ACC112 (cell line): ENCODE measurements around the gene PCDH17.

Experiments
- H2AFZ ChIP-seq: fragments of 200-600 bp; sonication (generic); one replicate; pipeline ENCODE4 v1.6.0; 2017; ENCODE audit warnings: antibody characterized with exemption, low read length; ENCODE audit not compliant: unreplicated experiment
- H3K27ac ChIP-seq: fragments of 200-600 bp; sonication (generic); 2 replicates; pipeline ENCODE4 v1.5.1; 2014; ENCODE audit warnings: low read depth, mild to moderate bottlenecking, antibody characterized with exemption, low read length, moderate library complexity
- H3K27me3 ChIP-seq: fragments of 200-600 bp; sonication (generic); 2 replicates; pipeline ENCODE4 v1.6.1; 2014; ENCODE audit warnings: mild to moderate bottlenecking, antibody characterized with exemption, low read length, moderate library complexity, mixed read lengths; ENCODE audit not compliant: insufficient read depth
- H3K36me3 ChIP-seq: fragments of 200-600 bp; sonication (generic); 2 replicates; pipeline ENCODE4 v1.6.1; 2016; ENCODE audit warnings: mild to moderate bottlenecking, antibody characterized with exemption, low read length, moderate library complexity, mixed read lengths; ENCODE audit not compliant: insufficient read depth
- H3K4me1 ChIP-seq: fragments of 200-600 bp; sonication (generic); one replicate; pipeline ENCODE4 v1.6.1; 2016; ENCODE audit warnings: low read length, mixed read lengths; ENCODE audit not compliant: insufficient read depth, unreplicated experiment, control insufficient read depth
- H3K4me3 ChIP-seq: fragments of 200-600 bp; sonication (generic); 2 replicates; pipeline ENCODE4 v1.5.1; 2014; ENCODE audit warnings: mild to moderate bottlenecking, low read depth, low read length
- H3K79me2 ChIP-seq: fragments of 200-600 bp; sonication (generic); one replicate; pipeline ENCODE4 v1.6.0; 2016; ENCODE audit warnings: low read length; ENCODE audit not compliant: control insufficient read depth, unreplicated experiment, insufficient read depth

Gene PCDH17

DNA sequence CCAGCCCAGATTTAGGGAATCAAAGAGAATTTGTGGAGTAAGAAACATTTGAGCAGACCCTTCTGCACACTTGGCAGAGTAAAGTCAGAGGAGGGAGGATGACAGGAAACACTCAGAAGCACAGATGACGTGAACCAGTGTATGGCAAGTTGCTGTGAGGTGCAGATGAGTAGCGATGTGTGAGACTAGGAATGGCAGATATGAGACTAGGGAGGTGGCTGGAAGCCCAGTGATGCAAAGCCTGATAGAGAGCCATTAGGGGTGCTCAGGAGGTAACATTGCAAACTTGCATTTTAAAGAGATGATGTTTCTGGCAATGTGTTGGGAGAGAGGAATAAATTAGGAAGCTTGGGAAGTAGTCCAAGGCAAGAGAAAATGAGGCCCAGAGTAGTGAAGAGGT is 44.0 kb downstream of the PCDH17 start:
- Histone ChIP-seq H3K36me3 (no peaks in the 10 kb centered on the region), H2AFZ (no peak overlapping the region), H3K79me2 (no peaks in the 10 kb centered on the region), H3K4me3 (no peak overlapping the region), H3K27me3 (no peaks in the 10 kb centered on the region), H3K4me1 (no peaks in the 10 kb centered on the region), H3K27ac (no peak overlapping the region)

DNA sequence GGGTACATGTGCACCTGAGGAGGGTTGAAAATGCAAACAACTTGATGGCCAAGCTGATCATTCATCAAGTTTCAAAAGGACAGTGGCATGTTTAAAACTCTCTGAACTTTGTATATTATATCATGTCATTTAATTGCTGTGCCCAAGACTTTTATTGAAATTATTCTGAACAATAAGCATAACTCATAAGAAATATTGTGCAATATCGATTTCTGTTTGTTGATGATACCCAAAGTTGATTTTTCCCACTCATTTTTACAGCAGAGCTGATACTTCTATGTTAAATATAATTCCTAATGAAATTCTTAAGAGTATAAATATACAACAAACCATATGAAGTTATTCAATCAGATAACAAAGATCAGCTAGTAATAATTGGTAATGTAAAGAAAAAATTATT is 49.1 kb downstream of the PCDH17 start:
- H3K27ac ChIP-seq, result no peak overlapping the region
- no peak overlapping the region for H3K4me3 ChIP-seq
- no peaks in the 10 kb centered on the region for H3K4me1 ChIP-seq
- no peaks in the 10 kb centered on the region for H3K79me2 ChIP-seq
- H3K36me3 ChIP-seq, result no peaks in the 10 kb centered on the region
- H2AFZ ChIP-seq, result no peak overlapping the region
- no peaks in the 10 kb centered on the region for H3K27me3 ChIP-seq

DNA sequence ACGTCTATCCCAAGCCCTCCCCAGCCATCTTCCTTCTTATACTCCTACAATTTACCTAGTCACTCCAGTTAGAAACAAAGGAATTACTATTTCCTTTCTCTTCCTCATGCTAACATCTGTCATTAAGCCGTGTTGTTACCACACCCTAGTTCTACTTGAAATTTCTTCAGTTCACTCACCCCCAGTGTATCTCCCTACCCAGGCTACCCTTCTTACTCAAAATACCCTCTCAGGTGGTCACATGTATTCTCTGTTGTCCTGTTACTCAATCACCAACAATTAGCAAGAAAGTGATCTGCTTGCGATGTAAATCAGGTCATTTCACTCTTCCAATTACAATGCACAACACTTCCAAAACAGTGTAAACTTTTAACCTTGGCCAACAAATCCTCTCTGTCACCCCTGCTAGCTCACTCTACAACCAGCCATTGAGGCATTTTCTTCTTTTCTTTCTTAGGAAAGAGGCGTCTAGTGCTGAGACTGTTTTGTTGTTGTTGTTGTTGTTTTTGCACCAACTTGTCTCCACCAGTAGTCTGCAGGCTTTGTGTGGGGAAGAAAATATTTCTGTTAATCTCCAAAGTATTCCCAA is 50.7 kb downstream of the PCDH17 start:
- H3K27me3 ChIP-seq, result no peaks in the 10 kb centered on the region
- no peak overlapping the region for H3K4me3 ChIP-seq
- no peak overlapping the region for H3K27ac ChIP-seq
- H3K79me2 ChIP-seq, result no peaks in the 10 kb centered on the region
- H2AFZ ChIP-seq, result no peak overlapping the region
- H3K36me3 ChIP-seq, result no peaks in the 10 kb centered on the region
- no peaks in the 10 kb centered on the region for H3K4me1 ChIP-seq

DNA sequence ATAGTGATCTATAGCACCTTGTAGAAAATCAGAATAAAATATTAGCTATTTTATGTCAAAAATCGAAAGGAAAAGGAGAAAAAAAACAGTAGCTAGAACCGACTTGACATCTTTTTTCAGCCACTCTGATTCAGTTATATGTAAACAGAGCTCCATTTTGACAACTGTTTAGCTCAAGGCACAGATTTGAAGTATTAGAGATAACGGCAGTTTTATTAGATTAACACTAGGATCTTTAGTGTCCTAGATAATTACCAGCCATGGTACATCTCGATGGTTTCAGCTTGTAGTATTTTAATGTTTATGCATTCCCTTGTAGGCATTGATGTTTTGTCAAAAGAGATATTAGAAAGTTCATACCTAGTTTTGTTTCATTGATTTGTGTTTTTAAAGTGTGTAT is 67.3 kb downstream of the PCDH17 start:
- Histone ChIP-seq H3K27me3 (no peaks in the 10 kb centered on the region), H3K27ac (no peak overlapping the region), H3K79me2 (no peaks in the 10 kb centered on the region), H3K4me1 (no peaks in the 10 kb centered on the region), H3K36me3 (no peaks in the 10 kb centered on the region), H3K4me3 (no peak overlapping the region), H2AFZ (no peak overlapping the region)

DNA sequence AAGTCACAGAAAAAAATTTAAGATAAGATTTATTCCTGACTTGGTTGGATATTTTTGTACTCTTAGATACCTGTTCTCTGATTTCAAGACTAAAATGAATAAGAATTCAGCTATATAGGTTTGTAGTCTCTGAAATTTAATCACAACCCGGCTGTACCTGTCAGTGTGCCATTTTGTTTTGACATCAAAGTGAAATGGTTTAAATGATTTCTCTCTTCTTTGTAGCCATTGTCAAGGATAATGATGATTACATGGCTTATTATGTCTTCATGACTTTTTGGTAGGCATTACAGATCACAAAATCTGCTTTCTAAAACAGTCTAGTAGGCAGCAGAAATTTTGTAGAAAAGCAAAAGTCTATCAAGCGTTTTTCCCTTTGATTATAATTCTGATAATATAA is 72.5 kb downstream of the PCDH17 start:
- H3K79me2 ChIP-seq, result no peaks in the 10 kb centered on the region
- no peaks in the 10 kb centered on the region for H3K36me3 ChIP-seq
- H2AFZ ChIP-seq, result no peak overlapping the region
- no peak overlapping the region for H3K27ac ChIP-seq
- H3K4me1 ChIP-seq, result no peaks in the 10 kb centered on the region
- no peaks in the 10 kb centered on the region for H3K27me3 ChIP-seq
- no peak overlapping the region for H3K4me3 ChIP-seq

DNA sequence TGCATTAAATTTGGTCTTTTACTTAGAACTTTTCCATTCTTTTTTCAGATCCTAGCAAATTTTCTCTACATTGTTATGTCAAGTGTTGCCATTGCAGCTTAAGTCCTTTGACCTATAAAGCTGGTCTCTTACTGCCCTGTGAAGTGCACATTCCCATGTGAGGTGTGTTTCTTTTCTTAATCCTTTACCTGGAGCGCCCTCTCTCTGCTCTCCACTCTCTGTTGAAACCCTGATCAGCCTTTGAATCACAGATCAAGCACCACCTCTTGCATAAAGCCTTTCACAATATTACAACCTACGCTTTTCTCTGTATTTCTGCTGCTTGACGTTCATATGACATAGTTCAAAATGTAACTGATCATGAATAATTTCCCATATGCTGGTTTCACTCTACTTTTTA is 84.8 kb downstream of the PCDH17 start:
- H3K79me2 ChIP-seq, result no peaks in the 10 kb centered on the region
- H3K4me3 ChIP-seq, result no peak overlapping the region
- no peak overlapping the region for H3K27ac ChIP-seq
- no peaks in the 10 kb centered on the region for H3K27me3 ChIP-seq
- H2AFZ ChIP-seq, result no peak overlapping the region
- no peaks in the 10 kb centered on the region for H3K4me1 ChIP-seq
- H3K36me3 ChIP-seq, result no peaks in the 10 kb centered on the region

DNA sequence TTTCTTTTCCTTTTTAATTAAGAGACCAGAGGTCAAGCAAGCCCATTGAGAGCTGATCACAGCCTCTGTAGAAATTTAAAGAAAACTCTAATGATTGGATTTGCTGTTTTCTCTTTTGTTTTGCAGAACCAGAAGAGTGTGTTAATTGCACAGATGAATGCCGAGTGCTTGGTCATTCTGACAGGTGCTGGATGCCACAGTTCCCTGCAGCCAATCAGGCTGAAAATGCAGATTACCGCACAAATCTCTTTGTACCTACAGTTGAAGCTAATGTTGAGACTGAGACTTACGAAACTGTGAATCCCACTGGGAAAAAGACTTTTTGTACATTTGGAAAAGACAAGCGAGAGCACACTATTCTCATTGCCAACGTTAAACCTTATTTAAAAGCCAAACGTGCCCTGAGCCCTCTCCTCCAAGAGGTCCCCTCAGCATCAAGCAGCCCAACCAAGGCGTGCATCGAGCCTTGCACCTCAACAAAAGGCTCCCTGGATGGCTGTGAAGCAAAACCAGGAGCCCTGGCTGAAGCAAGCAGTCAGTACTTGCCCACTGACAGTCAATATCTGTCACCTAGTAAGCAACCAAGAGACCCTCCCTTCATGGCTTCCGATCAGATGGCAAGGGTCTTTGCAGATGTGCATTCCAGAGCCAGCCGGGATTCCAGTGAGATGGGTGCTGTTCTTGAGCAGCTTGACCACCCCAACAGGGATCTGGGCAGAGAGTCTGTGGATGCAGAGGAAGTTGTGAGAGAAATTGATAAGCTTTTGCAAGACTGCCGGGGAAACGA is 93.1 kb downstream of the PCDH17 start:
- H3K79me2 ChIP-seq, result no peaks in the 10 kb centered on the region
- no peak overlapping the region for H3K4me3 ChIP-seq
- no peak overlapping the region for H2AFZ ChIP-seq
- H3K27ac ChIP-seq, result no peak overlapping the region
- no peaks in the 10 kb centered on the region for H3K4me1 ChIP-seq
- H3K27me3 ChIP-seq, result no peaks in the 10 kb centered on the region
- no peaks in the 10 kb centered on the region for H3K36me3 ChIP-seq

DNA sequence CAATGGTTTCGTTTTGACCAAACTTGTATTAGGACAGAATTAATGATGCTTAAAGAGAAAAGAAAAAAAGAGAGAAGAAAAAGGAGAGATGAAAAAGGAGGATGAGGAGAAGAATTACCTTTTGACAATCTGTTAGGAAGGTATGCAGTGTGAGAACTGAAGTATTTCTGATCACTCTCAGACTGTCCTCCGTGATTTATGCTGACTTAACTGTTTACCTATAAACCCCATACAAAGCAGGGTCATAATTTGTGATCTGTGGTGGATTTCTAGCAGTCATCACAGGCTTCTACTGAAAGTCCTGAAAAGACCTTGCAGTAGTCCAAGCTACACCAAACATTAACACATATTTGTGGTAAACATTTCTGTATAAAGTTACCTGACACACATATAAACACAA is 93.9 kb downstream of the PCDH17 start:
- no peaks in the 10 kb centered on the region for H3K4me1 ChIP-seq
- no peaks in the 10 kb centered on the region for H3K27me3 ChIP-seq
- H3K27ac ChIP-seq, result no peak overlapping the region
- H2AFZ ChIP-seq, result no peak overlapping the region
- H3K36me3 ChIP-seq, result no peaks in the 10 kb centered on the region
- H3K4me3 ChIP-seq, result no peak overlapping the region
- no peaks in the 10 kb centered on the region for H3K79me2 ChIP-seq

DNA sequence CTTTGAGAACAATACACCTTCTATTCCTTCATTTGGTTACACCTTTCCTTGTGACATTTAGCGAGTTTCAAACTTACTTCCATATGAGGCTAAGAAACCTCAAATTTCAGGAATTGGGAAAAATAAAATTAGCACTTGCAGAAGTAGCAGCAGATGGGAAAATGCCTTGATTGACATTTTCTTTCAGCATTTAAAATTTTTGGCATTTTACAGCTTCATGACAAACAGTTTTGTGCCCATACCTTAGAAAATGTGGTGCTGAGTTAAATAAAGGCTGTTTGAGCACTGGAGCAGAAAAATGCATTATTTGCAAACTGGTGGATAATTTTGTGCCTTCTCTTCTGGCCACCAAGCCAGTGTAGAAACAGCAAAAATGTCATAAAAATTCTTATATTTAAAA is 95.4 kb downstream of the PCDH17 start:
- Histone ChIP-seq H3K27ac (no peak overlapping the region), H3K4me3 (no peak overlapping the region), H2AFZ (no peak overlapping the region), H3K27me3 (no peaks in the 10 kb centered on the region), H3K4me1 (no peaks in the 10 kb centered on the region), H3K79me2 (no peaks in the 10 kb centered on the region), H3K36me3 (no peaks in the 10 kb centered on the region)

DNA sequence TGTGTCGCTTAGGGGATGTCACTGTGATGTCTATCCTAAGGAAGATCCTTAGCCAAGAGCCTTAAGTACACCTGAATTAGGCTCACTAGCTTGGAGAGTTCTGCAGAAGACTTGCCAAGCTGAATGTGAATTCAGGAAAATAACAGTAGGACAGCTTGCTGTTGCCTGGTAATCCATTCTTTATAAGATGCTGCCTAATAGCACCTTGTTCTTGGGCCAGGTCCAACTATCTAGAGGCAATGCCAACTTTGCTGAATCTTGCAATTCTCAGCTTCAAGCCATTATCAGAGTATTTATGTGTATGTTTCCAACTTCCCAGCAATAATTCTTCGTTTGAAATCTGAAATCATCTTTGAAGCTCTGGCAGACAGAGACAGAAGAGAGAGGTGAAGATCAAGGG is 102.8 kb downstream of the PCDH17 start:
- H3K79me2 ChIP-seq, result no peaks in the 10 kb centered on the region
- no peaks in the 10 kb centered on the region for H3K27me3 ChIP-seq

DNA sequence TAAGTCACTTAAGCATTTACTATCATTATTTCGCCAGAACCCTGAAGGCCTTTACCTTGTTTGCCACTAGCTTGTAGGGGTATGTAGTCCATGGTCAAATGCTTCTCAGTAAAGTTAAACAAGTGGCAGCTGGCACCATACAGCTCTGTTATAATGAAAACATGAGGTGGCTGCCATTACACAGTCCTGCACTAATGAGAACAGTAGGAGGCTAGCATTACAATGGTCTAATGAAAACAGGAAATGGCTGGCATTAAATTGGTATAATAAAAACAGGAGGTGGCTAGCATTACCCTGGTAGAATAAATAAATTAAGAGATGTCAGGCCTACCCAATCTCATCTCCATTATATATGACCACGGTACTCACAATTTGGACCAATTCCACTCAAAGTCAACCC is 107.5 kb downstream of the PCDH17 start:
- H3K4me1 ChIP-seq, result no peaks in the 10 kb centered on the region
- no peaks in the 10 kb centered on the region for H3K79me2 ChIP-seq
- no peaks in the 10 kb centered on the region for H3K27me3 ChIP-seq
- H2AFZ ChIP-seq, result no peak overlapping the region
- no peak overlapping the region for H3K4me3 ChIP-seq
- no peaks in the 10 kb centered on the region for H3K36me3 ChIP-seq
- no peak overlapping the region for H3K27ac ChIP-seq

More for the DNA sequence above, 102.8 kb downstream of the PCDH17 start:
- Histone ChIP-seq H2AFZ (no peak overlapping the region), H3K4me3 (no peak overlapping the region), H3K36me3 (no peaks in the 10 kb centered on the region), H3K4me1 (no peaks in the 10 kb centered on the region), H3K27ac (no peak overlapping the region)
